Fibroblast of skin of right quadriceps (primary cell): ENCODE results near the gene BRD1.
A peak's percentile ranks its signal among the peaks of the same experiment; 100 is the strongest.
"Not testable (repeated sequence)": the region's sequence is repeated elsewhere in the genome, so short reads cannot be mapped to it uniquely, and the experiment has no call there.

ENCODE experiments used
- DNase-seq: peaks from one replicate; pipeline ENCODE4 v3.0.0-alpha.2; 2013

Gene BRD1

GRCh38 chr22:49767355-49768062, 60.2 kb downstream of the BRD1 start:
- DNase-seq = peak; percentile 40

GRCh38 chr22:49765951-49766350, 61.7 kb downstream of the BRD1 start:
- no peak for DNase-seq

- DNase-seq = no peak
Measured at GRCh38 chr22:49765091-49765771, 62.4 kb downstream of the BRD1 start.

GRCh38 chr22:49764127-49764581, 63.5 kb downstream of the BRD1 start:
- DNase-seq = peak; percentile 39

- no peak for DNase-seq
Measured at GRCh38 chr22:49763696-49764095, 64.0 kb downstream of the BRD1 start.

- DNase-seq = no peak
Measured at GRCh38 chr22:49763138-49763537, 64.5 kb downstream of the BRD1 start.

- DNase-seq = not testable (repeated sequence)
Measured at GRCh38 chr22:49762571-49762970, 65.1 kb downstream of the BRD1 start.

GRCh38 chr22:49761836-49762235, 65.8 kb downstream of the BRD1 start:
- DNase-seq = no peak

GRCh38 chr22:49760630-49761571, 66.8 kb downstream of the BRD1 start:
- no peak for DNase-seq

GRCh38 chr22:49760280-49760629, 67.4 kb downstream of the BRD1 start:
- DNase-seq = no peak

GRCh38 chr22:49756676-49757075, 71.0 kb downstream of the BRD1 start:
- no peak for DNase-seq

- no peak for DNase-seq
Measured at GRCh38 chr22:49756201-49756600, 71.5 kb downstream of the BRD1 start.

GRCh38 chr22:49755631-49756001, 72.1 kb downstream of the BRD1 start:
- no peak for DNase-seq

GRCh38 chr22:49754696-49755630, 72.7 kb downstream of the BRD1 start:
- no peak for DNase-seq

- DNase-seq = no peak
Measured at GRCh38 chr22:49753961-49754695, 73.5 kb downstream of the BRD1 start.

- DNase-seq = no peak
Measured at GRCh38 chr22:49753276-49753890, 74.3 kb downstream of the BRD1 start.

GRCh38 chr22:49752598-49753091, 75.0 kb downstream of the BRD1 start:
- no peak for DNase-seq

- DNase-seq = no peak
Measured at GRCh38 chr22:49751966-49752597, 75.6 kb downstream of the BRD1 start.

GRCh38 chr22:49751318-49751965, 76.2 kb downstream of the BRD1 start:
- DNase-seq = no peak
